ENCODE results near the gene IPO11. TPM values are rescaled to one million over a fixed set of nuclear protein-coding genes. Genes with fewer than 3 reads are reported as not detected.

IPO11 gene
- total RNA-seq, 2 donors from 2014 or later, result 46.2 to 49.9 TPM

GRCh38 chr5:62572918-62573514, 160.5 kb downstream of the IPO11 start:
- DNase-seq (ENCODE audit: low spot score in 2 of 2) (no peak), ATAC-seq (no peak)
- Mint-ChIP-seq H3K27ac (no peak overlapping the region), H3K9me3 (peaks cover 2 to 9% of the 10 kb centered on the region in 2 donors), H3K36me3 (peaks cover 15% of the 10 kb centered on the region in 2 donors)

GRCh38 chr5:62574599-62574998, 162.0 kb downstream of the IPO11 start:
- Mint-ChIP-seq H3K9me3 (no peaks in the 10 kb centered on the region), H3K27ac (no peak overlapping the region), H3K36me3 (peaks cover 0 to 4% of the 10 kb centered on the region in 2 donors)
- ATAC-seq (peak; percentile 35 to 48), DNase-seq (ENCODE audit: low spot score in 2 of 2) (no peak)

GRCh38 chr5:62575066-62575465, 162.5 kb downstream of the IPO11 start:
- Mint-ChIP-seq H3K36me3 (peaks cover 0 to 4% of the 10 kb centered on the region in 2 donors), H3K9me3 (no peaks in the 10 kb centered on the region), H3K27ac (no peak overlapping the region)
- DNase-seq (ENCODE audit: low spot score in 2 of 2) (no peak), ATAC-seq (no peak)

DNA sequence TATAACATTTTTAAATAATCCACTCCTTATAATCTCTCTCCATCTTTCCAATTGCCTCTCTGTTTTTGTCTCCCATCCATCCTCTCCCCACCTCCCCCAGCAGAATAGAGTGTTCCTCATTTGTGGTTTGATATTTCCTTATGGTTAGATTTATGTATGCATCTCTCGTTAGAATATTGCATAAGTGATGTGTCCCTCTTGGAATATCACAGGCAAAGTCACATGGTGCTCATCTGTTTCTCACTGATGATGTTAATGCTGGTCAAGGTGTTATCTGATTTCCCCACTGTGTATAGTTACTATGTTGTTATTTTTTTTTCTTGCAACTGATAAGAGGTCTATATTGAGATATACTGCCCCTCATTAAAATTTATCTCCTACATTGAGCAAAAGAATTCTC, 162.9 kb downstream of the IPO11 start:
- Mint-ChIP-seq H3K27ac (no peak overlapping the region), H3K9me3 (no peaks in the 10 kb centered on the region), H3K36me3 (peaks cover 2 to 4% of the 10 kb centered on the region in 2 donors)
- ATAC-seq, result no peak
- no peak for DNase-seq (ENCODE audit: low spot score in 2 of 2)

GRCh38 chr5:62576570-62577170, 164.1 kb downstream of the IPO11 start:
- Mint-ChIP-seq H3K27ac (peak overlapping the region in 1 of 2 donors; percentile 57), H3K36me3 (peaks cover 4 to 8% of the 10 kb centered on the region in 2 donors), H3K9me3 (no peaks in the 10 kb centered on the region)
- ATAC-seq, result peak in 1 of 2 donors; percentile 70
- no peak for DNase-seq (ENCODE audit: low spot score in 2 of 2)

DNA sequence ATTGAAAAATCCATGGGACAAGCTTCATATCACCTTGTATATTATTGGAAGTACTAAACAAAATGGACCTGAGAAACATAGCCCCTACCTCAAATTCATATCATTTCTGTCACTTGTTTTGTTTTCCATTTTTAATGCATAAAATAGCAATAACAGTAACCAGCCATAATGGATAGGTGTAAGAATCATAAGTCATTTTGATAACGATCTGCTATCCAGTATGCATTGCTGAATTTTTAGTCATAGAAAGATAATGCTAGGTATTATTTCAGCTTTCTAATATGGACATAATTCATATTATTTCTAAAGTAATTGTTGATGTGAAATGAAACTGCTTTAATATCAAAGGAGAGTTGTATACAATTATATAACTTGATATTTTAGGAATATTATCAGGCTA, 164.9 kb downstream of the IPO11 start:
- H3K9me3 Mint-ChIP-seq, result no peaks in the 10 kb centered on the region
- no peak overlapping the region for H3K27ac Mint-ChIP-seq
- peaks cover 4 to 8% of the 10 kb centered on the region in 2 donors for H3K36me3 Mint-ChIP-seq
- DNase-seq (ENCODE audit: low spot score in 2 of 2) (no peak), ATAC-seq (no peak)

DNA sequence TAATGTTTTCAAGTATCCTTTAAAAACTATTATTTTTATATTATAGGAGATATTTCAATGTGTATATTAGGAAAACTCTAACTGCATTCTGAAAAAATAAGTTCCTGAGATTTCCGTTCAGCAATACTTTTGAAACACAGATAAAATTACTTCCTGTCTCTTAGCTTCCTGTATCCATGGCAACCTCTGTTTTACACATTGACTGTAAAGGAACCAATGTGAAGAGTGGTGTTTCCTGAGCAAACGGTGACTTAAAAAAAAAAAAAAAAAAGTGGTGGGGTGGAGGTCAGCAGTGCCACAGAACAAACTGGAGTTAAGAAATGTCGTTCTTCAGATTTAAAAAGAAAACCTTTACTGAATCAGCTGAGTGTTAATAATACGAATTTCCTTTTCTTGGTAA, 166.0 kb downstream of the IPO11 start, which contains the start of gene LRRC70:
Gene LRRC70 (plus strand): TSS at position 280 of the 400 bp plus-strand sequence. CDS start 620 bp downstream, outside the sequence.
- H3K36me3 Mint-ChIP-seq, result peaks cover 4 to 8% of the 10 kb centered on the region in 2 donors
- ATAC-seq (peak; percentile 81 to 96), DNase-seq (ENCODE audit: low spot score in 2 of 2) (no peak)
- H3K27ac Mint-ChIP-seq, result peak within 1 kb of the TSS; percentile 36 to 83
- H3K9me3 Mint-ChIP-seq, result no peaks in the 10 kb centered on the region

- H3K27ac Mint-ChIP-seq, result no peak overlapping the region
- H3K36me3 Mint-ChIP-seq, result peaks cover 4 to 8% of the 10 kb centered on the region in 2 donors
- H3K9me3 Mint-ChIP-seq, result no peaks in the 10 kb centered on the region
- no peak for DNase-seq (ENCODE audit: low spot score in 2 of 2)
- no peak for ATAC-seq
Observed at GRCh38 chr5:62579761-62580160, 167.2 kb downstream of the IPO11 start.

- no peaks in the 10 kb centered on the region for H3K9me3 Mint-ChIP-seq
- ATAC-seq, result peak in 1 of 2 donors; percentile 24
Observed at GRCh38 chr5:62581836-62582597, 169.5 kb downstream of the IPO11 start.

GRCh38 chr5:62584391-62584790, 171.8 kb downstream of the IPO11 start:
- H3K27ac Mint-ChIP-seq, result no peak overlapping the region
- ATAC-seq (no peak), DNase-seq (ENCODE audit: low spot score in 2 of 2) (no peak)
- peaks cover 13 to 17% of the 10 kb centered on the region in 2 donors for H3K36me3 Mint-ChIP-seq
- no peaks in the 10 kb centered on the region for H3K9me3 Mint-ChIP-seq

More at GRCh38 chr5:62581836-62582597, 169.5 kb downstream of the IPO11 start:
- DNase-seq (ENCODE audit: low spot score in 2 of 2), result no peak
- Mint-ChIP-seq H3K27ac (peak overlapping the region in 1 of 2 donors; percentile 26), H3K36me3 (peaks cover 0 to 8% of the 10 kb centered on the region in 2 donors)

- peak overlapping the region in 1 of 2 donors; percentile 10 for H3K27ac Mint-ChIP-seq
- no peaks in the 10 kb centered on the region for H3K9me3 Mint-ChIP-seq
- DNase-seq (ENCODE audit: low spot score in 2 of 2) (no peak), ATAC-seq (no peak)
- peaks cover 16 to 19% of the 10 kb centered on the region in 2 donors for H3K36me3 Mint-ChIP-seq
Observed at GRCh38 chr5:62585306-62585705, 172.7 kb downstream of the IPO11 start.

DNA sequence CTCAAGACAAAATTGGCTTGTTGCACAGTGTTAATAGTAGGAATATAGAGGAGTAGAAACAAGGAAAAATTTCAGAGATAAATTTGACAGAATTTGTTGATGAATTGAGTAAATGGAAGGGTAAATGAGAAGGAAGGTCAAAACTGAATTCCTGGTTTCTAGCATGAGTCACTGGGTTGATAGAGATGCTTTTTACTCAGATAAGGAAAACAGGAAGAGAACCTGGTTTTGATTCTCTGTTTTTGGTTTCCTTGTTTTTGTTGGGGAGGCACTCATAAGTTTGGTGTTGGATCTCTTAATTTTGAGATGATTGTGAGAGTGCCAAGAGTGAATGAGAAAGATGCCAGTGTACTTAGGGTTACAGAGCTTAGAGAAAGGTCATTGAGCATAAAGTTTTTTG, 173.2 kb downstream of the IPO11 start:
- Mint-ChIP-seq H3K36me3 (peaks cover 15 to 16% of the 10 kb centered on the region in 2 donors), H3K9me3 (no peaks in the 10 kb centered on the region), H3K27ac (peak overlapping the region in 1 of 2 donors; percentile 10)
- DNase-seq (ENCODE audit: low spot score in 2 of 2) (no peak), ATAC-seq (peak in 1 of 2 donors; percentile 18)

DNA sequence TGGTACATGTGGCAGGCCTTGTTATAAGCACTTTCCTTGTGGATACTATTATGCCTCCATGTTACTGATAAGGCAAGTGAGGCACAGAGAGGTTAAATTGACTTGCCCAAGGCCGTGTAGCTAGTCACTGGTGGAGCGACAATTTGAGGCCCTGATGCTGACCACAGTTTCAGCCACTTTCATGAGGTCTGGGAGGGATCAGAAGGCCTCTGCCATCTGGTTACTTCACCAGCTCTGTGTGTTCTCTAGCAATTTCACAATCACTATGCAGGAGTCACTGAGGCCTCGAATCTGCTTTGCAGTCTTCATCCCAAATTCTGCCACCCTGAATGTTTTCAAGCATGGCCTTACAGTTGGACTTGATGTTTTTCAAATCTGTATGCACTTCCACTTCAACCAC, 175.2 kb downstream of the IPO11 start:
- no peak for DNase-seq (ENCODE audit: low spot score in 2 of 2)
- no peak overlapping the region for H3K27ac Mint-ChIP-seq
- no peaks in the 10 kb centered on the region for H3K9me3 Mint-ChIP-seq
- peaks cover 17 to 21% of the 10 kb centered on the region in 2 donors for H3K36me3 Mint-ChIP-seq
- ATAC-seq, result peak in 1 of 2 donors; percentile 53

DNA sequence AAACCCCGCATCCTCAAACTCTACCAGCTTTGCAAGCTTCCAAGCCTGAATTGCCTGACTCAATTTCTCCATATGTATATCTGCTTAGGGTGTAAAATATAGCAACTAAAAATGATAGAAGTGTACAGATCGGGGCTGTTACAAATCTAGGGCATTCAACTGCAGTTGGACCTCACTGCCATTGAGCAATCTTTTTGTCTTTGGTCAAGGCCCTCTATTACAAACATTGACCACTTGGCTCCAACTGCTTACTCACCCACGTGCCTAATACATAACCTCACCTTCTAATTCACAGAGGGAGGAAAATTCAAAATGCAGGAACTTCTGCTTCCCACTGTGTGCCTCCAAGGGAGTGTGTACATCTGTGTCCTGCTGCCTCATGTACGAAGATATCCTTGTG, 176.1 kb downstream of the IPO11 start:
- peaks cover 24 to 28% of the 10 kb centered on the region in 2 donors for H3K36me3 Mint-ChIP-seq
- no peak for DNase-seq (ENCODE audit: low spot score in 2 of 2)
- no peaks in the 10 kb centered on the region for H3K9me3 Mint-ChIP-seq
- H3K27ac Mint-ChIP-seq, result no peak overlapping the region
- no peak for ATAC-seq

GRCh38 chr5:62589504-62589903, 176.9 kb downstream of the IPO11 start:
- H3K36me3 Mint-ChIP-seq, result peaks cover 24 to 28% of the 10 kb centered on the region in 2 donors
- H3K9me3 Mint-ChIP-seq, result no peaks in the 10 kb centered on the region
- no peak for ATAC-seq
- no peak for DNase-seq (ENCODE audit: low spot score in 2 of 2)
- H3K27ac Mint-ChIP-seq, result no peak overlapping the region

DNA sequence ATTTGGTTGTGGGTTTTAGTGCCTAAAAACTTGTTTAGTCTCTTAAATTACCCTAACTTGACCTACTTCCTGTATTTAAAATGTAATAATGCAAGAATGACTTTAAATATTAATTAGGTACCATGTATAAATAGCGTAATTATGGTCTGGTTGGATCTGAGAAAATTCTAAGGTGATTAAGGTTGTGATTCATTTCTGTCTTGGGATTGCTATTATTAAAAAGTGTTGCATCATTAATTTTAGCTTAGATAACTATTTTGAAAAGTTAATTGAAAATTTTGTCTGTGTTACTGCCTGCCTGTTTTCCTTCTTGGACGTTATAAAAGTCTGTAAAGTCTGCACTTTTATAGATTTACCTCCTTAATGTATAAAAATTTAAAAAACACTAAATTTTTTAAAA, 177.8 kb downstream of the IPO11 start:
- ATAC-seq, result no peak
- no peak for DNase-seq (ENCODE audit: low spot score in 2 of 2)
- peak overlapping the region in 1 of 2 donors; percentile 25 for H3K27ac Mint-ChIP-seq
- no peaks in the 10 kb centered on the region for H3K9me3 Mint-ChIP-seq
- H3K36me3 Mint-ChIP-seq, result peaks cover 24 to 28% of the 10 kb centered on the region in 2 donors

- H3K36me3 Mint-ChIP-seq, result peaks cover 24 to 28% of the 10 kb centered on the region in 2 donors
- H3K9me3 Mint-ChIP-seq, result no peaks in the 10 kb centered on the region
- no peak for ATAC-seq
- H3K27ac Mint-ChIP-seq, result peak overlapping the region in 1 of 2 donors; percentile 17
- DNase-seq (ENCODE audit: low spot score in 2 of 2), result no peak
Observed at GRCh38 chr5:62592558-62592957, 180.0 kb downstream of the IPO11 start.
